ENCODE data around the gene MICA. TPM values are rescaled to one million over a fixed set of nuclear protein-coding genes. Genes with fewer than 3 reads are reported as not detected.
A peak's percentile ranks its signal among the peaks of the same experiment; 100 is the strongest.

MICA gene
- total RNA-seq, 2 donors from 2014 or later: 16.1 to 22.8 TPM

- no peaks in the 10 kb centered on the region for H3K27me3 ChIP-seq (replicated peaks; ENCODE audit: insufficient read depth)
- TF ChIP-seq CTCF (IDR thresholded peaks at IDR 0.05): no peak
- TF ChIP-seq POLR2A (IDR thresholded peaks at IDR 0.05): peak; percentile 46
- TF ChIP-seq POLR2AphosphoS5 (IDR thresholded peaks at IDR 0.05): no peak
- peak overlapping the region; percentile 80 to 89 for H3K27ac ChIP-seq
- H3K4me1 ChIP-seq (replicated peaks): no peaks in the 10 kb centered on the region
- intact Hi-C loops (cut with DNase I): loop anchor here (2.0 kb wide), 1 partner anchor 86 kb away; no protein-coding TSS in a partner anchor
- DNase-seq (ENCODE audit: low spot score): no peak
- peak overlapping the region; percentile 55 to 58 for H3K4me3 ChIP-seq
- no peaks in the 10 kb centered on the region for H3K9me3 ChIP-seq
- 0% methylated on average over 8 of the region's 83 CpGs for WGBS
- H3K36me3 ChIP-seq: no peaks in the 10 kb centered on the region
Measured at GRCh38 chr6:31356216-31356945, 47.0 kb upstream of the MICA start.

- peak; percentile 77 for DNase-seq (ENCODE audit: low spot score)
- WGBS: 0% methylated on average over 20 of the region's 39 CpGs
- intact Hi-C loops (cut with DNase I): loop anchor here (2.0 kb wide), 1 partner anchor 86 kb away; no protein-coding TSS in a partner anchor
- no peaks in the 10 kb centered on the region for H3K4me1 ChIP-seq (replicated peaks)
- H3K27me3 ChIP-seq (replicated peaks; ENCODE audit: insufficient read depth): no peaks in the 10 kb centered on the region
- no peaks in the 10 kb centered on the region for H3K9me3 ChIP-seq
- H3K27ac ChIP-seq: peak within 1 kb of the TSS; percentile 80 to 89
- TF ChIP-seq CTCF (IDR thresholded peaks at IDR 0.05) (no peak), POLR2AphosphoS5 (IDR thresholded peaks at IDR 0.05) (no peak), POLR2A (IDR thresholded peaks at IDR 0.05) (no peak)
- peak within 1 kb of the TSS; percentile 55 to 58 for H3K4me3 ChIP-seq
- H3K36me3 ChIP-seq: no peaks in the 10 kb centered on the region
Measured at GRCh38 chr6:31356946-31357466, 46.4 kb upstream of the MICA start, which contains the start of gene HLA-B. Gene HLA-B (minus strand): TSS chr6:31357179. CDS start chr6:31357158, 21 bp downstream.

DNA sequence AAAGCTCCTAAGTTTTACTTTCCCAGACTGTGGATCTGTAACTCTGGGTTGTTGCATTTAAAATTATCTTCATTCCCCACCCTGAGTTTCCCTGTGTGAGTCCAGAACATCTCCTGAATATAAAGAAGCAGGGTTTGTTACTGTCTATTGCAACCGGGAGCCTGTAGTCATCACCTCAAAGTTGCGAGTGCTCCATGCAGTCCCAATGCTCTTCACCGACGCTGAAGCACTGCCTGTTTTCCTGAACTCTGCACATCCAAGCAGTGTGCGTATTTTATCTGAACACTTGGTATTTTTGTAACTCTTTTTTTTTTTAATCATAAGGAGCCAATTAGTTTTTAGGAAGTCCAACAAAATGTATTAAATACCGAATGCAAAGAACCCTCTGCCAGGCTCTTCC is 45.5 kb upstream of the MICA start:
- Histone ChIP-seq H3K4me3 (peak overlapping the region in 1 of 2 donors; percentile 55), H3K36me3 (no peaks in the 10 kb centered on the region), H3K9me3 (no peaks in the 10 kb centered on the region), H3K27me3 (replicated peaks; ENCODE audit: insufficient read depth) (no peaks in the 10 kb centered on the region), H3K4me1 (replicated peaks) (no peaks in the 10 kb centered on the region), H3K27ac (peak overlapping the region in 1 of 2 donors; percentile 89)
- intact Hi-C loops (cut with DNase I): loop anchor here (2.0 kb wide), 2 partner anchors 87 to 159 kb away; no protein-coding TSS in a partner anchor
- TF ChIP-seq CTCF (IDR thresholded peaks at IDR 0.05) (no peak), POLR2AphosphoS5 (IDR thresholded peaks at IDR 0.05) (no peak), POLR2A (IDR thresholded peaks at IDR 0.05) (no peak)
- 37% methylated on average over 6 of the region's 6 CpGs for WGBS
- no peak for DNase-seq (ENCODE audit: low spot score)

GRCh38 chr6:31358302-31358701 is 45.1 kb upstream of the MICA start:
- Histone ChIP-seq H3K4me1 (replicated peaks) (no peaks in the 10 kb centered on the region), H3K4me3 (no peak overlapping the region), H3K36me3 (no peaks in the 10 kb centered on the region), H3K27ac (no peak overlapping the region), H3K9me3 (no peaks in the 10 kb centered on the region), H3K27me3 (replicated peaks; ENCODE audit: insufficient read depth) (no peaks in the 10 kb centered on the region)
- intact Hi-C loops (cut with DNase I): loop anchor here (2.0 kb wide), 1 partner anchor 160 kb away; no protein-coding TSS in a partner anchor
- 39% methylated on average over 4 of the region's 4 CpGs for WGBS
- TF ChIP-seq POLR2A (IDR thresholded peaks at IDR 0.05) (no peak), POLR2AphosphoS5 (IDR thresholded peaks at IDR 0.05) (no peak), CTCF (IDR thresholded peaks at IDR 0.05) (no peak)
- no peak for DNase-seq (ENCODE audit: low spot score)
